GDM1 (cell line): ENCODE measurements around the gene PARD6A.
A peak's percentile ranks its signal among the peaks of the same experiment; 100 is the strongest.

Source experiments
- DNase-seq: peaks from one replicate; lab custom pipeline; 2025; lab: John Stamatoyannopoulos, UW

PARD6A gene

GRCh38 chr16:67667453-67667816, 6.7 kb downstream of the PARD6A start:
- DNase-seq = no peak

GRCh38 chr16:67667817-67668494, 7.2 kb downstream of the PARD6A start:
- peak; percentile 27 for DNase-seq

GRCh38 chr16:67668495-67669157, 7.9 kb downstream of the PARD6A start:
- DNase-seq = no peak

- no peak for DNase-seq
These were observed 8.8 kb downstream of the PARD6A start for GRCh38 chr16:67669499-67670101.

GRCh38 chr16:67672306-67672705, 11.5 kb downstream of the PARD6A start:
- no peak for DNase-seq

- DNase-seq = peak; percentile 4
These were observed 12.2 kb downstream of the PARD6A start for GRCh38 chr16:67672739-67673662.

- DNase-seq = no peak
These were observed 13.2 kb downstream of the PARD6A start for GRCh38 chr16:67673712-67674580.

- no peak for DNase-seq
These were observed 14.3 kb downstream of the PARD6A start for GRCh38 chr16:67674851-67675578.

GRCh38 chr16:67675579-67675935, 14.8 kb downstream of the PARD6A start:
- DNase-seq = no peak

- DNase-seq = no peak
These were observed 15.2 kb downstream of the PARD6A start for GRCh38 chr16:67675999-67676398.

GRCh38 chr16:67676516-67676915, 15.8 kb downstream of the PARD6A start:
- DNase-seq = no peak

- DNase-seq = no peak
These were observed 16.2 kb downstream of the PARD6A start for GRCh38 chr16:67676939-67677338.

GRCh38 chr16:67677712-67678111, 17.0 kb downstream of the PARD6A start:
- DNase-seq = no peak

- no peak for DNase-seq
These were observed 17.7 kb downstream of the PARD6A start for GRCh38 chr16:67678354-67679023.

- DNase-seq = no peak
These were observed 19.5 kb downstream of the PARD6A start for GRCh38 chr16:67679935-67680897.

- no peak for DNase-seq
These were observed 23.0 kb downstream of the PARD6A start for GRCh38 chr16:67683767-67684166.

- DNase-seq = no peak
These were observed 24.8 kb downstream of the PARD6A start for GRCh38 chr16:67685388-67686112.
